Activated CD4-positive, alpha-beta memory T cell treated with anti-CD3 and anti-CD28 coated beads, Interleukin-2, amount 10 ng/mL, durations not matched to agents 7 days and 5 days (primary cell): Measurements from ENCODE around the gene SETBP1. TPM values are rescaled to one million over a fixed set of nuclear protein-coding genes. Genes with fewer than 3 reads are reported as not detected.

Source experiments
- CTCF ChIA-PET: fragments of 350-600 bp; sonication (Branson Sonifier 250); formaldehyde crosslinking; loops from one replicate; lab custom pipeline; 2021; ENCODE audit warnings: antibody characterized with exemption, inconsistent platforms; lab: Charles Lee
- POLR2A ChIA-PET: fragments of 350-600 bp; sonication (Branson Sonifier 250); formaldehyde crosslinking; loops from one replicate; lab custom pipeline; 2021; ENCODE audit warnings: antibody characterized with exemption; lab: Charles Lee
- DNase-seq: peaks from one replicate; pipeline ENCODE4 v3.0.0-alpha.2; 2020
- H3K27ac Mint-ChIP-seq: one replicate; pipeline ENCODE4 v1.8.0; 2021; ENCODE audit warnings: mild to moderate bottlenecking, mixed read lengths
- H3K27me3 Mint-ChIP-seq: one replicate; pipeline ENCODE4 v1.8.0; 2021; ENCODE audit warnings: mixed read lengths
- H3K36me3 Mint-ChIP-seq: one replicate; pipeline ENCODE4 v1.8.0; 2021; ENCODE audit warnings: low read depth, mixed read lengths
- H3K4me1 Mint-ChIP-seq: one replicate; pipeline ENCODE4 v1.8.0; 2021; ENCODE audit warnings: mixed read lengths
- H3K4me3 Mint-ChIP-seq: one replicate; pipeline ENCODE4 v1.8.0; 2021; ENCODE audit warnings: mild to moderate bottlenecking, mixed read lengths
- H3K9me3 Mint-ChIP-seq: one replicate; pipeline ENCODE4 v1.8.0; 2021; ENCODE audit warnings: mixed read lengths
- total RNA-seq, 2 experiments: library from RNA; stranded (reverse); gene quantifications; one replicate each; pipeline ENCODE4 v1.2.3, GENCODE V29; 2021

Gene SETBP1
- total RNA-seq, 2 experiments from 2014 or later = 15.8 to 18.2 TPM

DNA sequence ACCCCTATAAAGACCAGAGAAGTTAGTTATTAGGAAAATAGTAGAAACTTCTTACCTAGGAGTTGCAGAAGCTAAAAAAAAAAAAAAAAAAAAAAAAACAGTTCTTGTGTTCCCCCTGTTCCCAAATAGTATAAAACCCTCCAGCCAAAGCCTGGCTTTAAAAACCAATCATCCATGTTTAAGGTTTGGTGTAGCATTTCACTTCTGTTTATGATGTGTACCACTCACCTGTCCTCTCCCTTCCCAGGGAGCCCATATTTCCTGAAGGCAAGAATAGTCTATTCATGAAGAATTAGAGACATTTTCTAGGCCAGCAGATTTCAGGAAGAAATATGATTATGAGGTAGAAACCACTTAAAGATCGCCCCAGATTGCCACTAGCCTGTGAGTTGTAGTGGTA, 273.6 kb downstream of the SETBP1 start:
- POLR2A ChIA-PET = no interaction called here
- DNase-seq = no peak
- Mint-ChIP-seq H3K4me3 (no peak overlapping the region), H3K27me3 (no peaks in the 10 kb centered on the region), H3K4me1 (no peaks in the 10 kb centered on the region), H3K27ac (no peak overlapping the region), H3K36me3 (peaks cover 21% of the 10 kb centered on the region), H3K9me3 (no peaks in the 10 kb centered on the region)
- CTCF ChIA-PET = no interaction called here

DNA sequence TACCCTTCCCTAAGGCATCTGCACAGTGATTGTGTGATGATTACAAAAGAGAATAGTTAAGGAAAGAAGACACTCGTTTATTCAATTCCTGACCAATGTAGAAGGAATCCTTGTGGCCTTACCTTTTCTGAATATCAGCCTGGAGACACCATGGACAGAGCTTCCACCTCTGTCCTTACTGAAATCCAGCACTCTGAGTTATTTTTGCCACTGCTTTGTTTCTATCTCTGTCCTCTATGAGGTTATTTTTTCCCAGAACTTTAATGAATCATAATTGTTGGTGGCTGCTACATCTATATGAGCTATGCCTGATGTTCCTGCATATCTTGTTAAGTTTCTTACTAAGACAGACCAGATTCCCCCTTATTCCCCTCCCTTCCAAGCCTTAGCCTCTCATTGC, 275.1 kb downstream of the SETBP1 start:
- no peak overlapping the region for H3K4me3 Mint-ChIP-seq
- no peaks in the 10 kb centered on the region for H3K9me3 Mint-ChIP-seq
- no peak overlapping the region for H3K27ac Mint-ChIP-seq
- CTCF ChIA-PET = interaction anchor here (0.8 kb wide), 1 partner anchor 9 kb away, joined by 3 read pairs; no protein-coding TSS in a partner anchor
- no peaks in the 10 kb centered on the region for H3K4me1 Mint-ChIP-seq
- H3K27me3 Mint-ChIP-seq = peaks cover 2% of the 10 kb centered on the region
- no peak for DNase-seq
- H3K36me3 Mint-ChIP-seq = peaks cover 10% of the 10 kb centered on the region
- POLR2A ChIA-PET = no interaction called here

DNA sequence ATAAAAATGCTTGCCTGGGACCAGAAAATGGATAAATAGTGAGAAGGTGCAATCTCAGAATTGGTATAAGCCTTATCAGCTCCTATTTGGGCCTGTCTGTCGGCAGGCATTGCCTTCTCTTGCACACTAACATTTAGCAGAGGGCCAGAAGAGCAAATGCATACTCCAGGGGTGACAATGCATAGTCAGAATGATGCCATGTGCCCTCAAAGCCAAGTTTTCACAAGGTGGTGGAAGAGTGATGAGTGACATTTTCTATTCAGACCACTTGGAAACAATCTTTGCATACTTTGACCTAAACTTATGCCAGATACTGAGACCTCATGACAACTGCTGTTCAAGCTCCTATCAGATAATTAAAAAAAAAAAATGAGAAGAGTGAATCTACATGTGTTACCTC, 276.3 kb downstream of the SETBP1 start:
- no peak overlapping the region for H3K27ac Mint-ChIP-seq
- ChIA-PET CTCF (no interaction called here), POLR2A (no interaction called here)
- no peaks in the 10 kb centered on the region for H3K9me3 Mint-ChIP-seq
- no peak for DNase-seq
- no peaks in the 10 kb centered on the region for H3K4me1 Mint-ChIP-seq
- no peak overlapping the region for H3K4me3 Mint-ChIP-seq
- H3K27me3 Mint-ChIP-seq = peaks cover 2% of the 10 kb centered on the region
- peaks cover 5% of the 10 kb centered on the region for H3K36me3 Mint-ChIP-seq

DNA sequence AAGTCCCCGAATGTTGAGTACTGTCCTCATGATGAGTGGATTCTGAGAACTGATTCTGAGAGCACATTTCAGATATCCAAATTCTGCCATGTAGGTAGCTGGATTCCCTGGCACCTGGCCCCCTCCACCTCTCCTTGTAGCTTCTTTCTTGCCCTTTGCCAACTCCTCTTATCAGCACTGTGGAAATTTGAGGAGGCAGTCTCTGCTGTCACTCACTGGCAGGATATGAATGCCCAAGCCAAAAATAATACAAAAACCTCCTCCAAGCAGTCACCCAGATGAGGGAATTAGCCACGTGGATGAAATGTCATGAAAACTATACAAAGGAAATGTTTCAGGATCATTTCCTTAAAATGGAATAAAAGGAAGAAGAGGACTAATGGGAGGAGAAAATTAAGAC, 276.8 kb downstream of the SETBP1 start:
- CTCF ChIA-PET = interaction anchor here (0.8 kb wide), 1 partner anchor 14 kb away, joined by 3 read pairs; no protein-coding TSS in a partner anchor

DNA sequence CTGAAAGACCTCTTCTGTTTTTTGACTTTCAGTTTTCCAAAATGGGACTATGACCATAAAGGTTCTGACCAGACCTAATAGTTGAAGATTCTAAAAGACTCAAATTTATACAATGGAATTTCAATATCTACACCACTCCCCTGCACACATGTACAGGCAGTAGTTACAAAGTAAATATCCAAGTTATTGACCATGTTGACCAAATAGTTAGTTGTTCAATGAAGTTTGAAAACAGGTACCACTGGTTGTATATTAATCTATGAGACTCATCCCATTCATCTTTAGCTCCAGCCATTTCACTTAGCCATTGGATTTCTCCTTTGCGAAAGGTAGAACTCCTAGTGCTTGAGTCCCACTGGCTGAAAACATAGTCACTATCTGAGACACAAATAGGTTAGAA, 277.4 kb downstream of the SETBP1 start:
- H3K27me3 Mint-ChIP-seq = peaks cover 6% of the 10 kb centered on the region
- H3K27ac Mint-ChIP-seq = no peak overlapping the region
- no peak for DNase-seq
- H3K9me3 Mint-ChIP-seq = no peaks in the 10 kb centered on the region
- ChIA-PET CTCF (interaction anchor here (0.8 to 1.3 kb wide), 2 partner anchors 15 to 279 kb away, joined by 3 read pairs; no protein-coding TSS in a partner anchor), POLR2A (no interaction called here)
- no peaks in the 10 kb centered on the region for H3K4me1 Mint-ChIP-seq
- H3K36me3 Mint-ChIP-seq = peaks cover 2% of the 10 kb centered on the region
- H3K4me3 Mint-ChIP-seq = no peak overlapping the region

More for the DNA sequence above, 276.8 kb downstream of the SETBP1 start:
- H3K36me3 Mint-ChIP-seq = peaks cover 5% of the 10 kb centered on the region
- H3K9me3 Mint-ChIP-seq = no peaks in the 10 kb centered on the region
- no peak for DNase-seq
- H3K4me3 Mint-ChIP-seq = no peak overlapping the region
- H3K27me3 Mint-ChIP-seq = peaks cover 3% of the 10 kb centered on the region
- POLR2A ChIA-PET = no interaction called here
- H3K4me1 Mint-ChIP-seq = no peaks in the 10 kb centered on the region
- no peak overlapping the region for H3K27ac Mint-ChIP-seq

DNA sequence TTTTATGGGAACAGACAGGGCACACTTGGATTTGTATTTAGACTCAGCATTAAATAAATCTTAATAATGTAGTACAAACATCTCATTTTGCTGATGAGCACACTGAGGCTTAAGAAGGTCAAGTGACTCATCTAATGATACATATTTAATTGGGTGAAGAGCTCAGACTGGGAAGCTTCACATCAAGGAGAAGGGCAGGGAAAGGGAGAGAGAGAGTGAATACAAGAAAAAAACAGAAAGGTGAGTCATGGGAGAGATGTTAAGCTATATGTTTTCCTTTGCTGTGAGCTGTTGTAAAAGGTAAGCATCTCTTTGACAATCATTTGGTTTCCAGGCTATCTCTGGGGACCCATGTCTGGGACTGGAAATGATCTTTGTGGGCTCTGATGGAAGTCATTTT, 277.8 kb downstream of the SETBP1 start:
- H3K4me3 Mint-ChIP-seq = no peak overlapping the region
- peaks cover 6% of the 10 kb centered on the region for H3K27me3 Mint-ChIP-seq
- ChIA-PET CTCF (interaction anchor here (1.3 kb wide), 1 partner anchor 280 kb away, joined by 3 read pairs; no protein-coding TSS in a partner anchor), POLR2A (no interaction called here)
- H3K27ac Mint-ChIP-seq = no peak overlapping the region
- no peaks in the 10 kb centered on the region for H3K36me3 Mint-ChIP-seq
- H3K9me3 Mint-ChIP-seq = no peaks in the 10 kb centered on the region
- no peak for DNase-seq
- no peaks in the 10 kb centered on the region for H3K4me1 Mint-ChIP-seq

DNA sequence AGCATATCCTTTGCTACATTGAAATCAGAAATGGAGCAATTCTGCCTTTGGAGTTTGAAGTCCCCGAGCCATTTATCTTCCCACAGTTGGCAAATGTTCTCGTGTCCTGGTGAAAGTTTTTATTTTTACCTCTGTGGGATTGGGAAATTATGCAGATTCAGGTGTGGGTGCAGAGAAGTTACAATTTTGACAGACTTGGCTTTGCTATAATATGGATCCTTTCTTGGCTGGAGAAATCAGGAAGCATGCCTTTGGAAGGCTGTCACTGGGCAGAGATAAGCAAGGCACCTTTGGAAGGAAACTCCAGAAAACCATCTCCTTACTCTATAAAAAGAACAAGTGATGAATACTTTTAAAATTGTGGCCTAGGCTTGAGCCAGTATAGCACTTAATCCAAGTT, 278.3 kb downstream of the SETBP1 start:
- H3K9me3 Mint-ChIP-seq = no peaks in the 10 kb centered on the region
- POLR2A ChIA-PET = no interaction called here
- CTCF ChIA-PET = interaction anchor here (1.3 kb wide), 1 partner anchor 280 kb away, joined by 3 read pairs; no protein-coding TSS in a partner anchor
- no peaks in the 10 kb centered on the region for H3K36me3 Mint-ChIP-seq
- H3K4me1 Mint-ChIP-seq = no peaks in the 10 kb centered on the region
- no peak overlapping the region for H3K27ac Mint-ChIP-seq
- H3K4me3 Mint-ChIP-seq = no peak overlapping the region
- DNase-seq = no peak
- peaks cover 6% of the 10 kb centered on the region for H3K27me3 Mint-ChIP-seq

DNA sequence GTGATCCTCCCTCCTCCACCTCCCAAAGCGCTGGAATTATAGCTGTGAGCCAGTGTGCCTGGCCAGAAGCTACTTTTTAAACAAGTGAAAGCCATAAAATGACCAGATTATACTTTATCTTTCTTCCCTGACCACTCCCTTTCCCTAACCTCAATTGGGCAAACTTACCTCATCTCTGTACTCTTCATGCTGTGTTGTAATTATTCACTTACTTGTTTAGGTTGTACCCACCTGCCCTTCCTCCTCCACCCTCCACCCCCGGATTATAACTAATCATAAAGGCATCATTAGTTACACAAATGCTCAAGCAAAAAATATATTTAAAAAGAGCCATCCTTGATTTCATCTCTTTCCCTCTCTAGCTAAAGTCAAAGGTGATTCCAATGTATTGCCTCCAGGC, 279.9 kb downstream of the SETBP1 start:
- no peaks in the 10 kb centered on the region for H3K4me1 Mint-ChIP-seq
- no peak overlapping the region for H3K4me3 Mint-ChIP-seq
- ChIA-PET CTCF (no interaction called here), POLR2A (no interaction called here)
- no peaks in the 10 kb centered on the region for H3K36me3 Mint-ChIP-seq
- peaks cover 9% of the 10 kb centered on the region for H3K27me3 Mint-ChIP-seq
- H3K9me3 Mint-ChIP-seq = no peaks in the 10 kb centered on the region
- no peak overlapping the region for H3K27ac Mint-ChIP-seq
- no peak for DNase-seq

DNA sequence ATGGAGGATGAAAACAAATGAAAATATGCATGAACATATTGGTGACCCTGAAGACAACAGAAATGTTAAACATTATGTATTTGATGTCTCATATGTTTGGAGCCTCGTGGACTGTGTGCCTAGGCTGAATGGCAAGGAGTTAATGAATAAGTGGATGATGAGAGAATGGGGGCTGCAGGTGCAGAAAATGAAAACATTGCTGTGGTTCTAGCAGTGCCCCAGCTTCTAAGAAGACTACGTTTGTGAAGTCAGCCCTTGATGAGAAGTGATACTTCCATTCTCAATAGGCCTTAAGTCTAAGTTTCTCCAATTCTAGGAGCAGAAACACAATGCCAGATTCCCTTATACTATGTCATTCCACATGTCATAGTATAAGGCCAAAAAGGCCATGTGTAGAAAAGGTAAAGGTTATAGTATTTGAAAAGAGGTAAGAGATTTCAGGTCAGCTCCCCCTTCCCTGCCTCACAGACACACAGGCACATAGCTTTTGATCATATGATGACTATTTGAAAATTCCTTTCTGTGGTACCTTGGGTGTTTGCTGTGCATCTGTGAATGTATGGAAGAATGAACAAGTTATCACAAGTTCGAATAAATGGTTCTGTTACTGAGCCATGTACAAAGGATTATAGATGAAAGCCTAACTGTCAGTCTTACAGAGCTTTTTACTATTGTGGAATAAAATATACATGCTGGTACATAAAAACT, 280.8 kb downstream of the SETBP1 start:
- Mint-ChIP-seq H3K4me1 (no peaks in the 10 kb centered on the region), H3K27ac (no peak overlapping the region), H3K36me3 (no peaks in the 10 kb centered on the region), H3K27me3 (peaks cover 9% of the 10 kb centered on the region), H3K4me3 (no peak overlapping the region), H3K9me3 (no peaks in the 10 kb centered on the region)
- POLR2A ChIA-PET = no interaction called here
- CTCF ChIA-PET = no interaction called here
- DNase-seq = no peak

DNA sequence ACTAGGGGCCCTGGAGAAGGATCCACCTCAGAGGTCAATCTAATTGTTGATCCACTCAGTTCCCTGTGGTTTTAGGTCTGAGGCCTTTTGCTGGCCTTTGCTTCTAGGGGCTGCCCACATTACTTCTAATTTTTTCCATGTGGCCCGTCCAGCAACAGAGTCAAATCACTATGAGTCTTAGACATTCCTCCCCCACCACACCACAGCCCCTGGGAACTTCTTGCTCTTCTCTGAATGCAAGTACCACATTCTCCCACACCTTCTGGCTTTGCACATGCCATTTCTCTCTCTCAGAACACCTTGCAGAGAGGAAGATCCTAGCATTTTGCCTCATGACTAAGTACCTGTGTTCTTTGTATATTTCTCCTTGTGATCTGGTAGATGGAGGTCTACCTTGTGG, 286.9 kb downstream of the SETBP1 start:
- Mint-ChIP-seq H3K36me3 (no peaks in the 10 kb centered on the region), H3K9me3 (no peaks in the 10 kb centered on the region), H3K4me1 (no peaks in the 10 kb centered on the region), H3K27me3 (peaks cover 7% of the 10 kb centered on the region), H3K27ac (no peak overlapping the region), H3K4me3 (no peak overlapping the region)
- ChIA-PET POLR2A (no interaction called here), CTCF (no interaction called here)
- no peak for DNase-seq

DNA sequence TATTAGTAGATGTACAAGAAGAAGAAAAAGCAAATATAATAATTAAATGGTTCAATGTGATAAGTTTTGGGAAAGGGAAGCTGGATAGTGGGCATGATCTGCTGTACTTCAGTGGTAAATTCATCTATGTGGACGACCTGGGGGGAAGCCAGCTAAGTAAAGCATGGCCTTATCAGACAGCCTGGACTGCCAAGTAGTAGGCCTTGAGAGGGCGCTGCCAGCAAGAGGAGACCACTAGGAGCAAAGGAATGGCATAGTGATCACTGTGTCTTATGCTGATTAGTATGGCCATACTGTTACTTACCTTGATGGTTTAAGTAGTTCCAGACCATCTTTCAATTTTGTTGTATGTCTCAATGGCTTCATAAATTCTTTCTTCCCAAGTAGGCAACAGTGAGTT, 287.6 kb downstream of the SETBP1 start:
- CTCF ChIA-PET = no interaction called here
- POLR2A ChIA-PET = no interaction called here
- no peaks in the 10 kb centered on the region for H3K36me3 Mint-ChIP-seq
- H3K4me1 Mint-ChIP-seq = no peaks in the 10 kb centered on the region
- H3K4me3 Mint-ChIP-seq = no peak overlapping the region
- no peak overlapping the region for H3K27ac Mint-ChIP-seq
- no peak for DNase-seq
- H3K27me3 Mint-ChIP-seq = peaks cover 5% of the 10 kb centered on the region
- H3K9me3 Mint-ChIP-seq = no peaks in the 10 kb centered on the region

DNA sequence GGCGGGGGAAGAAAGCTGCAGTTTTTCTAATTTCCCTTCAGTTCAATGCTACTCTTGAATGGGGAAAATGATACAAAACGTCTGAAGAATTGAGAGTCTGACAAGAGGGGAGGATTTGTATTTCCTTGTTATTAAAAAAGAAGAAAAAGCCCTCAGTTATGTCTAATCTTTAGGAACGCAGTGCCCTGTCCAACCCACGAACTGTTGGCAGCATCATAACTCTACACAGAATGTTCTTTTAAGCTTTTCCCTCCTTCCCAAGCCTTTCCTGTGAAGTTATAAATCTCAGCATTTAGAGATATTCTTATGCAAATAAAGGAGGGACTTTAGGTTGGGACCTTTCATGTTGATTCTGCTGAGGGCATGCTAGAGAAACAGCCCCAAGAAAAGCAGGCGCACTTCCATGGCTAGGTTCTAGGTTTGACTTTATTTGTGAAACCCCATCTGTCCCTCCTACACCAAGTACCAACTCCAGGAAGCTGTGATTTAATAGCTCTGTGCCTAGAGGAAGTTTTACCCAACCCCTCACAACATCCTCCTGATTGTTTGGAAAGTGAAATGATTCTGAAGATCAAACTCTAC, 288.6 kb downstream of the SETBP1 start:
- H3K36me3 Mint-ChIP-seq = no peaks in the 10 kb centered on the region
- DNase-seq = no peak
- H3K4me1 Mint-ChIP-seq = no peaks in the 10 kb centered on the region
- ChIA-PET CTCF (no interaction called here), POLR2A (no interaction called here)
- no peak overlapping the region for H3K4me3 Mint-ChIP-seq
- H3K27ac Mint-ChIP-seq = no peak overlapping the region
- peaks cover 7% of the 10 kb centered on the region for H3K27me3 Mint-ChIP-seq
- no peaks in the 10 kb centered on the region for H3K9me3 Mint-ChIP-seq

DNA sequence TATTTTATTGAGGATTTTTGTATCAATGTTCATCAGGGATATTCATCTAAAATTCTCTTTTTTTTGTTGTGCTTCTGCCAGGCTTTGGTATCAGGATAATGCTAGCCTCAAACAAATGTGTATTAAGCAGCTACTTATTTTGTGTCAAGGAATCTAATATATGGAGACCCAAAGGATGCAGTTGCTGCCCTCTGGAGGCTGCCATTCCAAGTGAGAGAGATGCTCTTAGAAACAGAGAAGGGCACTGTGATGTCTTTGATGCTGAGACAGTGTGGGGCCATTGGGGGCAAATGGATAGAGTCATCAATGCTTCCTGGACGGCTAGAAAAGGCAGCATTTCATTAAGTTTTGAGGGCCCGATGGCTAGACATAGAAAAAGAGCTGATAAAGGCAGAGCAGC, 292.6 kb downstream of the SETBP1 start:
- Mint-ChIP-seq H3K4me3 (no peak overlapping the region), H3K27ac (no peak overlapping the region), H3K27me3 (peaks cover 3% of the 10 kb centered on the region), H3K9me3 (no peaks in the 10 kb centered on the region), H3K4me1 (no peaks in the 10 kb centered on the region), H3K36me3 (no peaks in the 10 kb centered on the region)
- CTCF ChIA-PET = interaction anchor here (0.8 to 1.3 kb wide), 3 partner anchors 293 to 298 kb away, joined by 3 to 9 read pairs (median 4); partner anchors contain the start of gene SETBP1
- POLR2A ChIA-PET = no interaction called here
- peak; percentile 28 for DNase-seq
